B cell (primary cell): ENCODE results near the gene KPNA1.

Experiments
- CTCF ChIP-seq: fragments of 200-600 bp; IDR thresholded peaks from one replicate; pipeline ENCODE4 v1.8.0; 2022; ENCODE audit warnings: antibody characterized with exemption, mild to moderate bottlenecking
- EZH2 ChIP-seq: IDR thresholded peaks from 2 replicates; pipeline ENCODE4 v1.6.1; 2012; ENCODE audit warnings: borderline replicate concordance, low read depth, mild to moderate bottlenecking, moderate library complexity, low read length; ENCODE audit not compliant: insufficient read depth, poor library complexity, severe bottlenecking

- TF ChIP-seq CTCF (no peak), EZH2 (no peak)
Measured at GRCh38 chr3:122456074-122456473, 58.7 kb downstream of the KPNA1 start.
